Measurements from ENCODE around the gene PPARG.

- TF ChIP-seq ZBTB40 (IDR thresholded peaks at IDR 0.05; ENCODE audit: borderline replicate concordance) (no peak), ATF7 (IDR thresholded peaks at IDR 0.05; ENCODE audit: low read depth) (no peak), ZBTB33 (IDR thresholded peaks at IDR 0.05) (no peak), CTCF (IDR thresholded peaks at IDR 0.05 in 2 of 3, conservative IDR thresholded peaks at IDR 0.05 in 1 of 3; ENCODE audit: control insufficient read depth in 2 of 3, extremely low read depth in 1 of 3, insufficient read depth in 1 of 3, low read depth in 3 of 3, low read length in 3 of 3) (no peak), EZH2 (IDR thresholded peaks at IDR 0.05; ENCODE audit: borderline replicate concordance, control insufficient read depth, low read depth, low read length) (no peak), RAD51 (IDR thresholded peaks at IDR 0.05) (no peak)
Observed at GRCh38 chr3:12247411-12247810, 41.5 kb upstream of the PPARG start.
